GM21619 (cell line): ENCODE measurements around the gene RFX8.
"Not testable (repeated sequence)": the region's sequence is repeated elsewhere in the genome, so short reads cannot be mapped to it uniquely, and the experiment has no call there.

Experiments
- ATAC-seq: cut with Tn5 transposase; IDR thresholded peaks from one replicate; pipeline ENCODE4 v1.9.1; 2021; ENCODE audit not compliant: unreplicated experiment

RFX8 gene

GRCh38 chr2:101486994-101487393 lies 12.1 kb upstream of the RFX8 start:
- ATAC-seq: no peak

- no peak for ATAC-seq
These were observed 11.4 kb upstream of the RFX8 start for GRCh38 chr2:101486258-101486701.

GRCh38 chr2:101485856-101486255 lies 10.9 kb upstream of the RFX8 start:
- ATAC-seq: no peak

DNA sequence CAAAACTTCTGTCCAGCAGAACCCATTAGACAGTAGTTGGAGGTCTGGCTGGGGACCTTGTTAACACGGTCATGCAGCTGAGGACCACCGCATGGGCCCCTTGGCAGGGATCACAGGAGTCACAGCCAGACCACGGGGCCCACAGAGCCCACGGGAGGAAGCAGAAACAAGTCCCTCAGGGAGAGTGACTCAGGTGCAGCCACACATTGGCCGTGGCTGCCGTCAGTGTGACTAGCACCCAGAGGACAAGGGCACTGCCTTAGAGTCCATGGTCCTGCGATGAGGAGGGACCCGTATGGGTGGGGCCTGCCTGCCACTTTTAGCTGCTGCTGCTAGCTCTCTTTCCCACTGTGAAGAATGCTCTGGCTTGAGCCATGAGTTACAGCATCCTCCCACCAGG lies 5.9 kb upstream of the RFX8 start:
- no peak for ATAC-seq

DNA sequence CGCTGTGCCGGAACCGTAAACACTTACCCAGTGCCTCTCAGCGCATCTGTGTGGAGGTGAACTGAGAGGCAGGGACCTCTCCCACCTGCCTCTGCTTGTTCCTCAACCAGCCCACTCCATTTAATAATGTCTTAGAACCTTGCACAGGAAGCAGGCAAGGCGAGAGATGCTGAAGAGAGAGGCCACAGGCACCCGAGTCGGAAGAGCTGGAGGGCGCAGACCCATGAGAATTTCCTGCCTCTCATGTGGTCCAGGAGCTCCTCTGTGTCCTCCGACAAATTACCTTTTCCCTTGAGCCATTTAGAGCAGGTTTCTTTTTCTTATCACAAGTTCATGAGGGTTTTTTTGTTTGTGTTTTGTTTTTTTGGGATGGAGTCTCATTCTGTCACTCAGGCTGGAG lies 4.9 kb upstream of the RFX8 start:
- ATAC-seq: no peak

GRCh38 chr2:101479328-101479727 lies 4.4 kb upstream of the RFX8 start:
- no peak for ATAC-seq

- no peak for ATAC-seq
These were observed 3.5 kb upstream of the RFX8 start for GRCh38 chr2:101478181-101479001.

DNA sequence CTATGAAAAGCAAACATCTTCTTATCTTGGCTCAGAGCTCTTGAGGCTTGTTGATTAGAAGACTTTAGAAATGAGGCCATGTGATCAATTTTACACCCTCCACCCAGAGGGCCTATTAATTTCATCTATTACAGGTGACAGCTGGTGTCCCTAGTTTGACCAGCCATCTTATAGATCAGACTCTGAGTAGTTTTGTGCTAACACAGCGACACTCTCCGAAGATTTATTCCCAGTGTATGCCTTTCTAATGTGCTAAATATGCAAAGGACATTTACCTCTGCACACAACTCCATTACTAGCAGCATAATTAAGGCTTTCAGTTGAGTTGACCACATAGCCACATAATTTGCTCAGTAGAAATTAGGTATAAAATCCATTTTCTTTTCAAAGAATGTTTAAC lies 2.6 kb upstream of the RFX8 start:
- ATAC-seq: no peak

DNA sequence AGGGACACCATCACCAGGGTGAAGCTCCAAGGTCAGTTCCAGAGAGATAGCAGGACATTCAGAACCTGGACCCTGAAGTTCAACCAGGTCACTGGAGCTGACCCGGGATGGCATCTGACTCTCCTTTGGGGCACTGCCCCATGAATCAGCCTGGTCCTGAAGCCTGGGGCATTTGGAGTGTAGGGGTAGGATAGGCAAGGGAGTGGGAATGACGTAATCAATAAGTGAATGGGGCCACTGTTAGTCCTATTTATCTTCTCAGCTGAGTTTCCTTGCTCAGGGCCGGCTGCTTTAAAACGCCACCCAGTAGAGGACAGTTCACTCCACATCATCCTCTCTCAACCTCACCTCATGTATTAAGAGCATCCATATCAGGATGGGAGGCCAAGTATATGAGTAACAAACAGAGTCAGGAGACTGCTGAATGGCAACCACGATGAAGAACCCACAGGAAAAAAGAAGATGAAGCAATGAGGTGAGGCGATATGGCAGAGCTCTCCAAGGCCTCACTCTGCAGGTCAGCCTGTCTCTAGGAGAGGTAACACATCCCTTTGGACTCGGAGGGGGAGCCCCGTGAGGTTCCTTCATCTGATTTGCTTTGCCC lies 1.8 kb upstream of the RFX8 start:
- no peak for ATAC-seq

- no peak for ATAC-seq
These were observed 806 bp downstream of the RFX8 start for GRCh38 chr2:101473911-101474701.

DNA sequence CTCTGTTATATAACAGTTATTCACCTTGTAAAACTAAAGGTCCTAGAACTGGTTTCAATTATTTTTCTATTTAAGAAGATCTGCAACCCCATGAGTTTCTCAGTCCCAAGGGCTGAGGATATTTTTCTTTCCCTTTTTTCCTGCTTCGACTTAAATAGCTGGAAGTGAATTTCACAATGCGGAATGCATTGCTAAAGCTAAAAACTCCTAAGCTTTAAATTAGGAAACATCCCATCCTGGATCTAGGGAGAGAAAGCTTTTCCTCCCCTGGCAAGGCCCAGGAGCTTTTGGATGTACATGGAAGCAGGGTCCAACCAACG lies 1.4 kb downstream of the RFX8 start:
- no peak for ATAC-seq

GRCh38 chr2:101469863-101470262 lies 5.0 kb downstream of the RFX8 start:
- no peak for ATAC-seq

- ATAC-seq: no peak
These were observed 7.6 kb downstream of the RFX8 start for GRCh38 chr2:101467306-101467705.

DNA sequence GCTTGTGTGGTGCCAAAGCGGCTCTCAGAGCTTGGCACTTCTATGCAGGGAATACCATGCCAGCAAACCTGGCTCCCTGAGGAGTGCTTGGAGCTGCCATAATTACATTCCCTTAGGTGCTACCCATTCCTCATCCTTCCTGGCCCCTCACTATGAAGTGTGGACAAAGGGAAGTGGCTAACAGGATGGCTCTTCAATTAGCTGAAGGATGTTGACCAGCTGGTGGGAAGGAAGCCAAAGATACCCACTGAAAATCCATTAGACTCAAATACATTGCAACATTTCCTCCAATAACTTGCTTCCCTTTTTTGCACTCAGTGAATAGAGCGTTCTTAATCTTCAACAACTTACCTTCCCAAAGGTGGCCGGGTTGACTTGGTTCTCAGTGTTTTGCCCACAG lies 8.5 kb downstream of the RFX8 start:
- ATAC-seq: no peak

GRCh38 chr2:101464841-101465240 lies 10.1 kb downstream of the RFX8 start:
- no peak for ATAC-seq

DNA sequence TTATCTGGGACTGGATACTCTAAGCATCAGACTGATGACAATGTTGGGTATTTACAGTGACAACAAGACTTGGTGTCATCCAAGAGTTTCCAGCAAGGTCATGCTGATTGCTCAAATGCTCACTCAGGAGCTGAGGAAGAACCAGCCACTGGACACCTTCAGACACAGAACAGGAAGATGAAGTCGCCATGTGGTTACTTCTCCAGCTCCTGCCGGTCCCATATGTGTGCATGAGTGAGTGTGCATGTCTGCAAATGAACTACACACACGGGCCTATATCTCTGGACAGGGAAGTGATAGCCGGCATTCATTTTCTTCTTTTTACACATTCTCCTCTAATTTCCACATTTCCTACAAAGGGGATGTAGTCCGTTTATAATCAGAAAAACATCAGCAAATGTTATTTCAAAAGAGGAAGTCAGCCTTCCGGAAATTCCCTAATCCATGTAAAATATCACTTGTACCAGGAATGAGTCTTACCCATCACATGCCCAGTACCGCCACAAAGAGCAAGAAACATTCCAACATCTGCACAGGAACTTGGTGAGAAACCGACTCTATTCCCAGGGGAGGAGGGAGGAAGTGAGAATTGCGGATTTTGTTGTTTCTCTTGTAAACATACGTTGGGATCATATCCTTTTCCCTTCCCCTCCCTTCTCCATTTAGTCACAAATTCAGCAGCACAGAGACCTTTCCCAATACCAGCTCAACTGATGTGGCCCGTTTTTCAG lies 10.8 kb downstream of the RFX8 start:
- no peak for ATAC-seq

- no peak for ATAC-seq
These were observed 11.5 kb downstream of the RFX8 start for GRCh38 chr2:101463421-101463820.

- ATAC-seq: no peak
These were observed 13.5 kb downstream of the RFX8 start for GRCh38 chr2:101461381-101461780.

DNA sequence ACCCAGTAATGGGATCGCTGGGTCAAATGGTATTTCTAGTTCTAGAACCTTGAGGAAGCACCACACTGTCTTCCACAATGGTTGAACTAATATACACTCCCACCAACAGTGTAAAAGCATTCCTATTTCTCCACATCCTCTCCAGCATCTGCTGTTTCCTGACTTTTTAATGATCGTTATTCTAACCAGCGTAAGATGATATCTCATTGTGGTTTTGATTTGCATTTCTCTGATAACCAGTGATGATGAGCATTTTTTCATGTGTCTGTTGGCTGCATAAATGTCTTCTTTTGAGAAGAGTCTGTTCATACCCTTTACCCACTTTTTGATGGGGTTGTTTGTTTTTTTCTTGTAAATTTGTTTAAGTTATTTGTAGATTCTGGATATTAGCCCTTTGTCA lies 20.5 kb downstream of the RFX8 start:
- not testable (repeated sequence) for ATAC-seq

DNA sequence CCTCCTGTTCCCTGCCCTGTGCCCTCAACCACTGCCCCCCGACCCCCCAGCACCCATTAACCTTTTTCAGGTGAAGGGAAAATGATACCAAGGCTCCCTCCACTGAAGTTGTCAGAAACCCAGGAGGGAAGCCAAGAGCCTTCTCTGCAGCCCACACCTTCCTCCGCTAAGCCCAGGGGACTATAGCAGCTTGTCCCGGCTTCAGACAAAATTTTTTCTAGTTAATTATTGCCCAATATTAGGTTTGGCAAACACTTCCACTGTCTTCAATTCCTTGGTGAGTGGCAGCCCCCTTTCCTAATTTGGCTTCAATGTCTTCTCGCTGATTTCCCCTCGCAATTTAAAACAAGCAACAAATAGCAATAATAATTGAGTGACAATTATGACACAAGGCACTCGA lies 23.9 kb downstream of the RFX8 start:
- ATAC-seq: no peak

- no peak for ATAC-seq
These were observed 28.0 kb downstream of the RFX8 start for GRCh38 chr2:101446869-101447268.
